Lower leg skin (tissue), 4 donors: Measurements from ENCODE around the gene GATA2. TPM values are rescaled to one million over a fixed set of nuclear protein-coding genes. Genes with fewer than 3 reads are reported as not detected.

Source experiments
- DNase-seq, 2 donors: peaks; one replicate each; pipeline ENCODE4 v3.0.0-alpha.2; 2019; ENCODE audit warnings: low spot score in 2 of 2
- H3K4me3 ChIP-seq: fragments of 200-600 bp; sonication (generic); 2 replicates; pipeline ENCODE4 v1.5.1; 2017; ENCODE audit warnings: mild to moderate bottlenecking, low read depth; ENCODE audit not compliant: poor library complexity, severe bottlenecking
- POLR2A ChIP-seq, 2 donors: fragments of 450-650 bp; IDR thresholded peaks; one replicate each; pipeline ENCODE4 v1.6.1; 2016 to 2017; ENCODE audit warnings: antibody characterized with exemption in 2 of 2, mild to moderate bottlenecking in 1 of 2, moderate library complexity in 1 of 2
- WGBS, 2 donors: methylation state at CpG; one replicate each; pipeline ENCODE4 v1.1.5; 2018; 5-methylcytosine and 5-hydroxymethylcytosine counted together
- intact Hi-C: fragments of 100-400 bp; cut with DNase I; formaldehyde crosslinking; loops from one replicate; pipeline ENCODE4 v1.15.0; 2023; ENCODE audit warnings: low total_unique reads
- total RNA-seq, 4 donors: library from RNA; depleted of rRNA; stranded (reverse); fragments of >200 nt; gene quantifications; one replicate each; pipeline ENCODE4 v1.1.0, GENCODE V29; 2016
- TF ChIP-seq, protein P1 (sequence below), 3 donors: fragments of 450-650 bp; IDR thresholded peaks; one replicate each; pipeline ENCODE4 v1.5.1; 2016; ENCODE audit warnings: antibody characterized with exemption in 3 of 3, mild to moderate bottlenecking in 3 of 3, moderate library complexity in 2 of 3

GATA2 gene
- total RNA-seq, 4 donors from 2014 or later, result 2.3 to 9.3 (median 6.6) TPM

DNA sequence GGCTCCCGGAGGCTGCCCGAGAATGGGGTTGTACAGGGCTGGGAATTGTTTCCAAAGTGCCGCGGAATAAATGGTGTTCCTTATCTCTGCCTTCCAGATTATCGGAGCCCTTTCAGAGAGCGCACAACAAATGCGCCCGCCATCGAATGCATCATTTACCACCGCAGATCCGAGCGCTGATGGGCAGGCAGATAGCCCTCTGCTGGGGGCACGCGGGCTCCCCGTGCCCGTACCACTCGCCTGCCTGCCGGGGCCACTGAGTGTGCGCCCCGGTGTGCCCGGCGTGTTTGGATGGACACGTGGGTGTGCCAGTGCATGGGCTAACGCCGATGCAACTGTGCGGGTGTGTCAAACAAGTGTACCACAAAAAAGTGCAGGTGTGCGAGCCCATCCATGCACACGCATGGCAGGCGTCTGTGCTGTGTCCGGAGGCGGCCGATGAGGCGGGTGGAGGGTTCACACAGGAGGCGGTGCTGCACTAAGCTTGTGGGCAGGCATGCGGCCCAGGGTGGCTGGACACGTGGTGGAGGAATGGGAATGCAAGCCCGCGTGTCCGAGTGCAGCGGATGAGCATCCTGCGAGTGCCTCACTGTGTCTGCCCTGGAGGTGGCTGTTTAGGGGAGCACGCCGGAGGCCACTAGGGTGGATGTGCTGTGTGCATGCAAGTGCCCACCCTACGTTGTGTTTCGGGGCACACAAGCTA, 3.8 kb upstream of the GATA2 start:
- peak in 1 of 2 donors; percentile 84 for DNase-seq
- no peak overlapping the region for H3K4me3 ChIP-seq
- 22 to 38% methylated on average over 40 to 45 of the region's 45 CpGs for WGBS, 2 donors
- intact Hi-C loops, result loop anchor here (10.0 kb wide), 1 partner anchor 422 kb away; no protein-coding TSS in a partner anchor
- no peak for TF ChIP-seq POLR2A (IDR thresholded peaks at IDR 0.05)
- TF ChIP-seq, protein P1, sequence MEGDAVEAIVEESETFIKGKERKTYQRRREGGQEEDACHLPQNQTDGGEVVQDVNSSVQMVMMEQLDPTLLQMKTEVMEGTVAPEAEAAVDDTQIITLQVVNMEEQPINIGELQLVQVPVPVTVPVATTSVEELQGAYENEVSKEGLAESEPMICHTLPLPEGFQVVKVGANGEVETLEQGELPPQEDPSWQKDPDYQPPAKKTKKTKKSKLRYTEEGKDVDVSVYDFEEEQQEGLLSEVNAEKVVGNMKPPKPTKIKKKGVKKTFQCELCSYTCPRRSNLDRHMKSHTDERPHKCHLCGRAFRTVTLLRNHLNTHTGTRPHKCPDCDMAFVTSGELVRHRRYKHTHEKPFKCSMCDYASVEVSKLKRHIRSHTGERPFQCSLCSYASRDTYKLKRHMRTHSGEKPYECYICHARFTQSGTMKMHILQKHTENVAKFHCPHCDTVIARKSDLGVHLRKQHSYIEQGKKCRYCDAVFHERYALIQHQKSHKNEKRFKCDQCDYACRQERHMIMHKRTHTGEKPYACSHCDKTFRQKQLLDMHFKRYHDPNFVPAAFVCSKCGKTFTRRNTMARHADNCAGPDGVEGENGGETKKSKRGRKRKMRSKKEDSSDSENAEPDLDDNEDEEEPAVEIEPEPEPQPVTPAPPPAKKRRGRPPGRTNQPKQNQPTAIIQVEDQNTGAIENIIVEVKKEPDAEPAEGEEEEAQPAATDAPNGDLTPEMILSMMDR (IDR thresholded peaks at IDR 0.05), result no peak

DNA sequence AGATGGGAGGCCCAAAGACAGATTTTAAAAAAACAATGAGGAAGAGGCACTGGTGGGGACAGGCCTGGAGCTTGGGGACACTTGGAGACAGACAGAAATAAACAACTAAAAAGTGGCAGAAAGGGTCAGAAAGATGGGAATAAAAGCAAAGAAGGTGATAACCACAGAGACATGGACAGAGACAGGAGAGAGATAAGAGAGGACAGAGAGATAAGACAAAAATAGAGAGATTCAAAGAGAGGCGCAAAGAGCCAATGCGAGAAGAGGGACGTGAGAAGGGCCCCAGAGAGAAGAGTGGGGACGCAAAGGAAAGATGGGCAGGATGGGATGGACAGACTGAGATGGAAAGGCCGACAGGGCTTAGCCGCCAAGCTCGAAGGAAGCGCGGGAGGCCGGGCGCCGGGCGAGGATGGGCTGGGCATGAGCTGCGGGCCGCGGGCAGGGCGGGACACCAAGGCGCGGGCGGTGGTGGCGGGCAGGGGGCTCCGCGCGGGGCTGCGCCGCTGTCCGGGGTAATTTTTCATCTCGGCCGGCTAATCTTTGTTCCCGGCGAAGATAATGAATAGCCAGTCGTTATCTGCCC, 3.1 kb upstream of the GATA2 start:
- WGBS, 2 donors, result 45 to 51% methylated on average over 32 of the region's 32 CpGs
- H3K4me3 ChIP-seq, result no peak overlapping the region
- peak in 1 of 2 donors; percentile 56 for DNase-seq
- TF ChIP-seq, protein P1 (IDR thresholded peaks at IDR 0.05), result no peak
- intact Hi-C loops, result loop anchor here (10.0 kb wide), 1 partner anchor 421 kb away; no protein-coding TSS in a partner anchor

DNA sequence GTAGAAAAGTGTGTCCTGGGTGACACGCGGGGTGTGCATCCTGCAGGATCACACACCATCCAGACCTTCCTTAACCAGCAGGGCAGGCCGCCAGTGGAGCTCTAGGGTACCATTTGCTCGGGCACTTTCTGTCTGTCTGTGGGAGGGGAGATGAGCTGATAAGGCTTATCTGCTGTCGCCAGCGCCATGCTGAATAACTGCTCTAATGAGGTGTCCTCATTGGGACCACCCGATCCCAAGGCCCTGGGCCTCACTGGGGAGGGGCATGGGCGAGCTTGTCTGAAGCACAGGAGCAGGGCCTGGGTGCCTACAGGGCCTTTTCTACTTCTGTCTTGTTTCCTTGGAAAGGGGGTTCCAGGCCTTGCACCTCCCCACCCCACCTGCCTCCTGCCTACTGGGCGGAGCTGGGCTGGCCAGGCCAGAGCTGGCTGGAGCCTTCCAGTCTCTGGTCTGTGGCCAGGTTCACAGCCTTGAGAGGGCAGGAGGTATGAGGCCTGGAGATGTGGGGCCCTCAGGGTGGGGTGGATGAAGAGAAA, 2.5 kb upstream of the GATA2 start:
- H3K4me3 ChIP-seq, result no peak overlapping the region
- WGBS, 2 donors, result 82 to 85% methylated on average over 9 of the region's 9 CpGs
- peak in 1 of 2 donors; percentile 77 for DNase-seq
- intact Hi-C loops, result loop anchor here (10.0 kb wide), 1 partner anchor 421 kb away; no protein-coding TSS in a partner anchor
- TF ChIP-seq, protein P1 (IDR thresholded peaks at IDR 0.05), result no peak
- TF ChIP-seq POLR2A (IDR thresholded peaks at IDR 0.05), result no peak

DNA sequence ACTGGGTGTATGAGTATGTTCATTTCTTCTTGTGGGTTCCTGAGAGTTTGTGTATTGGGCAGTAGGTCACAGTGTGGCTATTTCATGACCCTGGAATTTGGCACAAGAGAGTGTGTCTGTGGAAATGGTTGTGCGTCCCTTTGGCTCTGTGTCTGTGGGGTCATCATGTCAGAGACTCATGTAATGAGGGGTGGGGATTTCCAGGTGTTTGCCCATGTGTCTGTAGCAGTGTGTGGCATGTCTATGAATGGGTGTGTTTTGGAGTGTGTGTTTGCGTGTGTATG, 1.3 kb upstream of the GATA2 start:
- no peak for TF ChIP-seq POLR2A (IDR thresholded peaks at IDR 0.05)
- TF ChIP-seq, protein P1 (IDR thresholded peaks at IDR 0.05), result no peak
- intact Hi-C loops, result loop anchor here (10.0 kb wide), 1 partner anchor 420 kb away; no protein-coding TSS in a partner anchor
- no peak overlapping the region for H3K4me3 ChIP-seq
- no peak for DNase-seq
- 81 to 86% methylated on average over 2 of the region's 2 CpGs for WGBS, 2 donors

DNA sequence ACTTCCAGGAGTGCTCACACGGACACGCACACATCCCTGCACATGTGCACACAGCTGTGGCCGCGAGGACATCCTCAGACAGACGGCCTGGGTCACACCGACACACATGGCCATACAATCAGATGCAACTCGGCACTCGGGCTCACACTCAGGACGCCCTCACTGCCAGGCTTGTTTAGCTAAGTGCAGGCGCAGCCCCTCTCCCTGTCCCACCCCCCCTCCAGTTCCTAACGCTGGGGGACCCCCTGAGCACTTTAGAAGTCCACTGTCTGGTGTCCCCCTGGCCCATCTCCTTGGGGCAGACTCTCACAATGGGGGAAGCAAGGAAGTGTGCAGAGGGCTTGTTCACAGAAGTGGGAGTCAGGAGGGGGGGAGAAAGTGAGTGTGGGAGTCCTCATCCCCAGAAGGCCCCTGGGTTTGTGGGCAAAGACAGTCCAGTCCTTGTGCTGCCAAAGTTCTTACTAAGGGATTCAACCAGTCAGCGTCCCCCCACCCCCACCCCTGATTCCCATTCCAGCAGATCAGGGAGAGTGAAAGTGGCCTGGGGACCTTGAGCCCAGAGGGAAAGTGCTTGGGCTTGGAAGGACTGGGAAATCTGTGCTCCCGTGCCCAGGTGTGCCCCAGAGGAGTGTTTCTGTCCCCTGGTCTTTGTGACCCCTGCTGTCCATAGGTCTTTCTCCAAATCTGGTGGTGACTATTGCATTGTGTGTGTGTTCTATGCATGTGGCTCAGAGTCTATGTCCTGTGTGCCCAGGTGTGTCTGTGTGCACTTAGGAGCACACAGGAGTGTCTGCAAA, 767 bp upstream of the GATA2 start:
- intact Hi-C loops, result loop anchor here (10.0 kb wide), 1 partner anchor 419 kb away; no protein-coding TSS in a partner anchor
- DNase-seq, result peak in 1 of 2 donors; percentile 52
- TF ChIP-seq, protein P1 (IDR thresholded peaks at IDR 0.05), result no peak
- TF ChIP-seq POLR2A (IDR thresholded peaks at IDR 0.05), result no peak
- WGBS, 2 donors, result 17 to 43% methylated on average over 5 to 13 of the region's 13 CpGs
- H3K4me3 ChIP-seq, result no peak overlapping the region
